ENCODE data around the gene FADS3. TPM values are rescaled to one million over a fixed set of nuclear protein-coding genes. Genes with fewer than 3 reads are reported as not detected.

FADS3 gene
- total and polyA plus RNA-seq, 12 donors = 54.9 to 217 (median 75.2) TPM

- no peak for TF ChIP-seq CTCF (IDR thresholded peaks at IDR 0.05)
- ATAC-seq = no peak
- peaks cover 0 to 4% (median 0%) of the 10 kb centered on the region in 7 donors for H3K27me3 ChIP-seq
- H3K4me3 ChIP-seq = no peak overlapping the region
- no peaks in the 10 kb centered on the region for H3K36me3 ChIP-seq
- no peaks in the 10 kb centered on the region for H3K9me3 ChIP-seq
- no peak for DNase-seq
- intact Hi-C loops (cut with DNase I) = no loop called here
- no peak overlapping the region for H3K27ac ChIP-seq
- H3K4me1 ChIP-seq = peaks cover 0 to 11% (median 9%) of the 10 kb centered on the region in 9 donors
Measured at GRCh38 chr11:61928606-61929005, 37.3 kb upstream of the FADS3 start.

GRCh38 chr11:61927501-61927900 is 36.2 kb upstream of the FADS3 start:
- ATAC-seq (no peak), DNase-seq (no peak)
- Histone ChIP-seq H3K9me3 (no peaks in the 10 kb centered on the region), H3K4me1 (peaks cover 9 to 22% (median 20%) of the 10 kb centered on the region in 9 donors), H3K27me3 (peaks cover 0 to 4% (median 0%) of the 10 kb centered on the region in 7 donors), H3K36me3 (no peaks in the 10 kb centered on the region), H3K4me3 (no peak overlapping the region), H3K27ac (no peak overlapping the region)
- no peak for TF ChIP-seq CTCF (IDR thresholded peaks at IDR 0.05)
- intact Hi-C loops (cut with DNase I) = no loop called here
- 93 to 100% methylated on average over 1 of the region's 1 CpG for WGBS, 2 donors

- TF ChIP-seq CTCF (IDR thresholded peaks at IDR 0.05) = no peak
- H3K27ac ChIP-seq = no peak overlapping the region
- 96% methylated on average over 3 of the region's 3 CpGs for WGBS, 2 donors
- peaks cover 12 to 34% (median 28%) of the 10 kb centered on the region in 9 donors for H3K4me1 ChIP-seq
- H3K36me3 ChIP-seq = no peaks in the 10 kb centered on the region
- no peak for ATAC-seq
- DNase-seq = no peak
- intact Hi-C loops (cut with DNase I) = no loop called here
- H3K4me3 ChIP-seq = no peak overlapping the region
- H3K9me3 ChIP-seq = no peaks in the 10 kb centered on the region
- peaks cover 0 to 3% (median 0%) of the 10 kb centered on the region in 7 donors for H3K27me3 ChIP-seq
Measured at GRCh38 chr11:61926235-61926634, 34.9 kb upstream of the FADS3 start.

- Histone ChIP-seq H3K27me3 (no peaks in the 10 kb centered on the region), H3K4me3 (no peak overlapping the region), H3K9me3 (no peaks in the 10 kb centered on the region), H3K4me1 (peaks cover 12 to 36% (median 28%) of the 10 kb centered on the region in 9 donors), H3K27ac (no peak overlapping the region), H3K36me3 (no peaks in the 10 kb centered on the region)
- no peak for TF ChIP-seq CTCF (IDR thresholded peaks at IDR 0.05)
- DNase-seq (no peak), ATAC-seq (no peak)
- intact Hi-C loops (cut with DNase I) = no loop called here
- 92% methylated on average over 2 of the region's 2 CpGs for WGBS, 2 donors
Measured at GRCh38 chr11:61925736-61926135, 34.4 kb upstream of the FADS3 start.
